ENCODE measurements around the gene TCL1A.

GRCh38 chr14:95667249-95667693, 46.7 kb downstream of the TCL1A start:
- TF ChIP-seq ZNF596 (tag by site-specific recombination; IDR thresholded peaks at IDR 0.05) (no peak), ZBTB7A (tag by site-specific recombination; IDR thresholded peaks at IDR 0.05; ENCODE audit: low read depth) (no peak), REPIN1 (tag by site-specific recombination; IDR thresholded peaks at IDR 0.05; ENCODE audit: low read depth) (no peak), ZNF335 (tag by site-specific recombination; conservative IDR thresholded peaks at IDR 0.05) (no peak)
- TF ChIP-seq, protein P1, sequence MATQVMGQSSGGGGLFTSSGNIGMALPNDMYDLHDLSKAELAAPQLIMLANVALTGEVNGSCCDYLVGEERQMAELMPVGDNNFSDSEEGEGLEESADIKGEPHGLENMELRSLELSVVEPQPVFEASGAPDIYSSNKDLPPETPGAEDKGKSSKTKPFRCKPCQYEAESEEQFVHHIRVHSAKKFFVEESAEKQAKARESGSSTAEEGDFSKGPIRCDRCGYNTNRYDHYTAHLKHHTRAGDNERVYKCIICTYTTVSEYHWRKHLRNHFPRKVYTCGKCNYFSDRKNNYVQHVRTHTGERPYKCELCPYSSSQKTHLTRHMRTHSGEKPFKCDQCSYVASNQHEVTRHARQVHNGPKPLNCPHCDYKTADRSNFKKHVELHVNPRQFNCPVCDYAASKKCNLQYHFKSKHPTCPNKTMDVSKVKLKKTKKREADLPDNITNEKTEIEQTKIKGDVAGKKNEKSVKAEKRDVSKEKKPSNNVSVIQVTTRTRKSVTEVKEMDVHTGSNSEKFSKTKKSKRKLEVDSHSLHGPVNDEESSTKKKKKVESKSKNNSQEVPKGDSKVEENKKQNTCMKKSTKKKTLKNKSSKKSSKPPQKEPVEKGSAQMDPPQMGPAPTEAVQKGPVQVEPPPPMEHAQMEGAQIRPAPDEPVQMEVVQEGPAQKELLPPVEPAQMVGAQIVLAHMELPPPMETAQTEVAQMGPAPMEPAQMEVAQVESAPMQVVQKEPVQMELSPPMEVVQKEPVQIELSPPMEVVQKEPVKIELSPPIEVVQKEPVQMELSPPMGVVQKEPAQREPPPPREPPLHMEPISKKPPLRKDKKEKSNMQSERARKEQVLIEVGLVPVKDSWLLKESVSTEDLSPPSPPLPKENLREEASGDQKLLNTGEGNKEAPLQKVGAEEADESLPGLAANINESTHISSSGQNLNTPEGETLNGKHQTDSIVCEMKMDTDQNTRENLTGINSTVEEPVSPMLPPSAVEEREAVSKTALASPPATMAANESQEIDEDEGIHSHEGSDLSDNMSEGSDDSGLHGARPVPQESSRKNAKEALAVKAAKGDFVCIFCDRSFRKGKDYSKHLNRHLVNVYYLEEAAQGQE (tag by site-specific recombination; IDR thresholded peaks at IDR 0.05): no peak
